Activated T-helper 2 cell treated with anti-CD3 and anti-CD28 coated beads, Interferon-gamma antibody, Interleukin-2, Interleukin-4, amounts not matched to agents 10 μg/mL and 5 μg/mL and 100 μg/mL, durations not matched to agents 14 hours and 24 hours and 36 hours (primary cell): Measurements from ENCODE around the gene PTPRN2. TPM values are rescaled to one million over a fixed set of nuclear protein-coding genes. Genes with fewer than 3 reads are reported as not detected.

Source experiments
- DNase-seq: peaks from one replicate; pipeline ENCODE4 v3.0.0; 2021; ENCODE audit warnings: low spot score
- H3K27ac Mint-ChIP-seq: one replicate; pipeline ENCODE4 v1.8.0; 2021; ENCODE audit warnings: mixed read lengths
- H3K27me3 Mint-ChIP-seq: one replicate; pipeline ENCODE4 v1.8.0; 2021; ENCODE audit warnings: low read depth, mixed read lengths
- H3K36me3 Mint-ChIP-seq: one replicate; pipeline ENCODE4 v1.8.0; 2021; ENCODE audit warnings: low read depth, mixed read lengths
- H3K4me1 Mint-ChIP-seq: one replicate; pipeline ENCODE4 v1.8.0; 2021; ENCODE audit warnings: low read depth, mixed read lengths
- H3K4me3 Mint-ChIP-seq: one replicate; pipeline ENCODE4 v1.8.0; 2021; ENCODE audit warnings: low read depth, mild to moderate bottlenecking, moderate library complexity, mixed read lengths
- H3K9me3 Mint-ChIP-seq: one replicate; pipeline ENCODE4 v1.8.0; 2021; ENCODE audit warnings: mixed read lengths
- intact Hi-C: fragments of 100-400 bp; cut with micrococcal nuclease; formaldehyde crosslinking; loops from one replicate; pipeline ENCODE4 v1.15.1; 2023
- total RNA-seq: library from RNA; stranded (reverse); gene quantifications from 2 replicates; pipeline ENCODE4 v1.2.3, GENCODE V29; 2022

The PTPRN2 gene
- total RNA-seq, 1 donor from 2014 or later = 1.3 TPM

DNA sequence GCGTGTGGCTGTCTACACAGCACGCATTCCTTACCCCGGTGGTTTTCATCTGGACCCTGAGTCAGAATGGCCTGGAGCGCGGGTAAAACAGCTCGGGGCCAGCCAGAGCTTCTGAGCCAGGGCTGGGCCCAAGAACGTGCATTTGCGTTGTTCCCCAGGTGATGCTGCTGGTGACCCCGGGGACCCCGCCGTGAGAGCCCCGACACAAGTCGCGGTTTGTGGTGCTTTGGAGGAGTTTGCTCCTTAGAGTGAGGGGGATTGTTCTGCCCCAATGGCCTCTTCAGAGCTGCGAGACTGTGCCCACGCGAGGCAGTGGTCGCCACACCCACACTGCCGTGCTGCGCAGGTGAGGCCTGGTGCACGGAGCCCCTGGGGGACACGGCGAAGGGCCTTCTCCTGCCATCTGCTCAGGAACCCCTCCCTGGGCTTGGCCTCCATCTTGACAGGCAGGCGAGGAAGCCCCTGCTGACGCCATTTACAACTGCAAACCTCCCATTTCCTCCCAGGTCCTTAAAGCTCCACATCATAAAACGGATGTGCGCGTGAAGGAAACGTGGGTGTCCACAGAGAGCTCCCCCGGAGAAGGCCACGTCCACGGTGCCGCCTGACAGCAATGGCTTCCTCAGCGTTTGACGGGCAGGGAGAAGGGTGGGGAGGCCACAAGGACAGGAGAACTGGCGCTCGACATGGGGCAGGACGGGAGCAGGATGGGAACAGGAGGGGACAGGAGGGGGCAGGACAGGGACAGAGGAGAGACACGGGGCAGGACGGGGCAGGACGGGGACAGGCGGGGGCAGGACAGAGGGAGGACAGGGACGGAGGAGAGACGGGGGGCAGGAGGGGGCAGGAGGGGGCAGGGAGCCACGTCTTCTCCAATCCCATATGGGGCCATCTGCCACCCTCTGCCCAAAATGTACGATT, 773.6 kb downstream of the PTPRN2 start:
- no peaks in the 10 kb centered on the region for H3K36me3 Mint-ChIP-seq
- intact Hi-C loops = no loop called here

DNA sequence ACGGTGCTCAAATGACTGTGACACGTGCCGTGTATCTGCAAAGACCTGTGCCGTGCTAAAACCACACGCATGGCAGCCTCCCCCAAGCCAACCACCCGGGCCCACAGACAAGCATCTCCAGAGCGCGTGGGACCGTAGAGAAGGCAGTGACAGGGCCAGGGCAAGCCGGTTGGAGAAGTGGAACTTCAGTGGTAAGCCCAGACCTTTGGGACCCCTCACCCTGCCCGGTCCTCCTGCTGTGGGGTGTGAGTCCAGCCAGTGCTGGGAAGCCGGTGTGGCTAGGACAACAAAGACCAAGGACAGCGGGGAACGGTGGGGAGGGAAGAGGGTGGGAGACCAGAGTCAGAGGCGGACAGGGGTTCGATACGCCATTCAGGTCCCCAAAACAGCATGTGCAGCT, 774.6 kb downstream of the PTPRN2 start:
- Mint-ChIP-seq H3K27me3 (no peaks in the 10 kb centered on the region), H3K36me3 (no peaks in the 10 kb centered on the region), H3K4me3 (no peak overlapping the region), H3K27ac (no peak overlapping the region), H3K4me1 (no peaks in the 10 kb centered on the region), H3K9me3 (peaks cover 3% of the 10 kb centered on the region)
- intact Hi-C loops = no loop called here
- no peak for DNase-seq

More for the DNA sequence above, 773.6 kb downstream of the PTPRN2 start:
- H3K27me3 Mint-ChIP-seq = no peaks in the 10 kb centered on the region
- H3K4me1 Mint-ChIP-seq = no peaks in the 10 kb centered on the region
- no peak for DNase-seq
- no peak overlapping the region for H3K27ac Mint-ChIP-seq
- H3K9me3 Mint-ChIP-seq = peaks cover 4% of the 10 kb centered on the region
- H3K4me3 Mint-ChIP-seq = no peak overlapping the region

DNA sequence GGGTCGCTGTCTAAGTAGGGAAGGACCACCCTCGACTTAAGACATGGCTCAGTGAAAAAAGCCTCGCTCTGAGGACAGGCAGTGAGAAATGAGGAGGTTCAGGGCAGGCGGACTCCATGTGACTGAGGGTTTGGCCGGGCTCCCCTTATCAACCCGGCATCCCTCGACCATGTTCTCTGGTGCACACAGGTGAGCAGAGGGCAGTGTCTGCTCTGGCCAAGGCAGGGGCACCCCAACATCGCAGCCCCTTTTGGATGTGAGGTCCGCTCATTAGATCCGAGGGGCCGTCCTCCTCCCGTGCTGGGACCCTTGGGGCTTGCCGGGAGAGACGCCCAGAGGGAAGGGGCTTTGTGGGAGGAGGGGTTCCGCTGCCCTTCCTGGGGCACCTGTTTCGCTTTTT, 775.7 kb downstream of the PTPRN2 start:
- Mint-ChIP-seq H3K27me3 (no peaks in the 10 kb centered on the region), H3K4me1 (no peaks in the 10 kb centered on the region), H3K4me3 (no peak overlapping the region), H3K36me3 (no peaks in the 10 kb centered on the region), H3K9me3 (no peaks in the 10 kb centered on the region), H3K27ac (no peak overlapping the region)
- intact Hi-C loops = no loop called here
- no peak for DNase-seq

DNA sequence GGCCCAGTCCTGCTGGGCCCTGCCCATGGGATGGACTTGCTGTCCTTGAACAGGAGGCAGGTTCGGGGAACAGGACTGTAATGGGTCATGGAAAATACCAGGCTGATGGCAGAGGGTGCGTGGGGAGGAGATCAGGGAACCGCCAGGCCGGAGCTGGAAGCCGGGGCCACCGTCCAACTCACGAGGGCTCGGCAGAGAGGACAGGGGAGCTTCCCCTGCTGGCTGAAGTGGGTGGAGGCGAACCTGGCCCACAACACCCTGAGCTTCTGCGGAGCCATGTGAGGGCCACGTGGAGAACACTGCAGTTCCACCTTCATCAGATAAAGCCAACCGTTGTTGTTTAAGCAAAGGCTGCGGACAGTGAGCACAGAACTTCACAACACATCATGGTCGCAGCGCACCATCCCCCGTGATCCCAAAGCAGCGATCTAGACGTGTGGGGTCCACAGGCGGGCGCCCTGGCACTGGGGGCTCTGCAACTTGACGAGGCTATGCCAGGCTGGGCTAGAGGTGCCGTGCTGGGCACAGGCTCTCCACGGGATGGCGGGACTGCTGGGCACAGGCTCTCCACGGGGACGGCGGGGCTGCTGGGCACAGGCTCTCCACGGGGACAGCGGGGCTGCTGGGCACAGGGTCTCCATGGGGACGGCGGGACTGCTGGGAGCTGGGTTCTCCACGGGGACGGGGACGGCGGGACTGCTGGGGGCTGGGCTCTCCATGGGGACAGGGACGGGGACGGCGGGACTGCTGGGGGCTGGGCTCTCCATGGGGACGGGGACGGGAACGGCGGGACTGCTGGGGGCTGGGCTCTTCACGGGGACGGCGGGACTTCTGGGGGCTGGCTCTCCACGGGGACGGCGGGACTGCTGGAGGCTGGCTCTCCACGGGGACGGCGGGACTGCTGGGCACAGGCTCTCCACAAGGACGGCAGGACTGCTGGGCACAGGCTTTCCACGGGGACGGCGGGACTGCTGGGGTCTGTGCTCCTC, 777.5 kb downstream of the PTPRN2 start:
- H3K9me3 Mint-ChIP-seq = no peaks in the 10 kb centered on the region
- H3K27me3 Mint-ChIP-seq = no peaks in the 10 kb centered on the region
- intact Hi-C loops = no loop called here
- H3K27ac Mint-ChIP-seq = no peak overlapping the region
- no peak for DNase-seq
- H3K36me3 Mint-ChIP-seq = no peaks in the 10 kb centered on the region
- H3K4me3 Mint-ChIP-seq = no peak overlapping the region
- no peaks in the 10 kb centered on the region for H3K4me1 Mint-ChIP-seq

DNA sequence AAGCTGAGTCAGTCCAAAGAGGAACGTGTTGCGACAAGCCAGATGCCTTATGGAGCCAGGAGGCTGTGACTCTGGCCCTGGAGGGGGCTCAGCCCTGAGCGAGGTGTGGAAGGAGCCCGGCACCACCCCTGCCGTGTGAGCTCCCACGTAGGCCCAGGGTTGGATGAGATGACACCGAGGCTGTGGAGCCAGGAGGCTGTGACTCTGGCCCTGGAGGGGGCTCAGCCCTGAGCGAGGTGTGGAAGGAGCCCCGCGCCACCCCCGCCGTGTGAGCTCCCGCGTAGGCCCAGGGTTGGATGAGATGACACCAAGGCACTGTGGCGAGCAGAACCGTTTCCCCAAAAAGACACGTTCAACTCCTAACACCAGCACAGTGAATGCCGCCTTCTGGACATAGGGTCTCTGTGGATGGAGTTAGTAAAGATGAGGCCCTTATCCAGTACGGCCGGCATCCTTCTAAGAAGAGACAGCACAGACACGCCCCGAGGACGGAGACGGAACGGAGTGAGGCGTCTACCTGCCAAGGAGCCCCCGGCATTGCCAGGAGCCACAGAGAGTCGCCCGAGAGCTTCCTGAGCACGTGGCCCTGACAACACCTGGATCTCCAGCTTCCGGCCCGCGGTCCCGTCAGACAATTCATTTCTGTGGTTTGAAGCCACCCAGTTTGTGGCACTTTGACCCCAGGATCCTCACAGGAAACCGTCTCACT, 778.3 kb downstream of the PTPRN2 start:
- intact Hi-C loops = no loop called here

DNA sequence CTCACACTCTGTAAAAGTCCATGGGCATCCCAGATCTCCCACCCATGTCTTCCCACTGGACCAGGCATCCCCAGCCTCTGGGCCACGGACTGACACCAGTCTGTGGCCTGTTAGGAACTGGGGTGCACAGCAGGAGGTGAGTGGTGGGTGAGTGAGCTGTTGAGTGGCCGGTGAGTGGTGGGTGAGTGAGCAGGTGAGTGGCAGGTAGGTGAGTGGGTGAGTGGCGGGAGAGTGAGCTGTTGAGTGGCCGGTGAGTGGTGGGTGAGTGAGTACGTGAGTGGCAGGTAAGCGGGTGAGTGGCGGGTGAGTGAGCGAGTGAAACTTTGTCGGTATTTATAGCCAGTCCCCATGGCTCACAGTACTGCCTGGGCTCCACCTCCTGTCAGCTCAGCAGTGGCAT, 779.6 kb downstream of the PTPRN2 start:
- H3K4me1 Mint-ChIP-seq = no peaks in the 10 kb centered on the region
- no peak overlapping the region for H3K4me3 Mint-ChIP-seq
- DNase-seq = no peak
- H3K27ac Mint-ChIP-seq = no peak overlapping the region
- intact Hi-C loops = no loop called here
- no peaks in the 10 kb centered on the region for H3K9me3 Mint-ChIP-seq
- no peaks in the 10 kb centered on the region for H3K36me3 Mint-ChIP-seq
- H3K27me3 Mint-ChIP-seq = no peaks in the 10 kb centered on the region

More for the DNA sequence above, 778.3 kb downstream of the PTPRN2 start:
- H3K27me3 Mint-ChIP-seq = no peaks in the 10 kb centered on the region
- no peak for DNase-seq
- H3K36me3 Mint-ChIP-seq = no peaks in the 10 kb centered on the region
- H3K9me3 Mint-ChIP-seq = no peaks in the 10 kb centered on the region
- H3K4me3 Mint-ChIP-seq = no peak overlapping the region
- H3K4me1 Mint-ChIP-seq = no peaks in the 10 kb centered on the region
- H3K27ac Mint-ChIP-seq = no peak overlapping the region

DNA sequence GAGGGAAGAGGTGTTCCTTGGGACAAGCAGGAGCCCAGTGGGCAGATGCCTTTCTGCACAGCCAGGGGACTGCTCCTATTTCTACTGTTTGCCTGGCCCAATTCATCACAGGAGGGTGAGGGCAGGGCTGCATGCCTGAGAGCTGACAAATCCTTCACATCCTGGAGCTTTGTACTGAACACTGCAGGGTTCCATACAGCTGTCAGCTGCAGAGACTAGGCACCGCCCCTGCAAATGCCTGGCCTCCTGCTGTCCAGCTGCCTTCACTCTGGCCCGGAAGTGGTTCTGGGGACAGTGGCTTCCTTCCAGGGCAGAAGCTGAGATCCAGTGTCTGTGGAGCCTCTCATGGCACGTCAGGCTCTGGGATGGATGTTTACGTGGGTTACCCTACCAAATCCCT, 780.1 kb downstream of the PTPRN2 start:
- no peak for DNase-seq
- intact Hi-C loops = no loop called here
- Mint-ChIP-seq H3K4me1 (no peaks in the 10 kb centered on the region), H3K27ac (no peak overlapping the region), H3K36me3 (no peaks in the 10 kb centered on the region), H3K9me3 (no peaks in the 10 kb centered on the region), H3K27me3 (no peaks in the 10 kb centered on the region), H3K4me3 (no peak overlapping the region)

DNA sequence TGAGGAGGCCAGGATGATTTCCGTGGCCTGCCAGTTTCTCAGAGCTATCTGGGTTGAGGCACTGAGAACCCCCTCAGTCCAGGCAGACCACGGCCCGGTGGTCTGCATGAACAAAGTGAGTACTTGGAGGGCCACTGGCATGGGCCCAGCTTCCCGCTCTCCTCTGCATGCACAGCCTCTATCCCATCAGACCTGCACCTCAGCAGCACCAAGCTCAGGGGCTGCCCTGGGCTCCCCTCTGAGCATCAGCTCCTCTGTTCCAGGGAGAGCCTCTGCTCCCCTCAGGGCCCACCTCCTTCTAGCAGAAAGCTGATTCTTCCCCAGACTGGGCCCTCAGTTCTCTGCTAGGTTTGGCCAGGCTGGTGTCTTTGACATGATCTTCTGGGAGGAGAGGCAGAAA, 780.9 kb downstream of the PTPRN2 start:
- H3K4me3 Mint-ChIP-seq = no peak overlapping the region
- no peaks in the 10 kb centered on the region for H3K9me3 Mint-ChIP-seq
- intact Hi-C loops = no loop called here
- no peak overlapping the region for H3K27ac Mint-ChIP-seq
- no peak for DNase-seq
- no peaks in the 10 kb centered on the region for H3K36me3 Mint-ChIP-seq
- H3K27me3 Mint-ChIP-seq = no peaks in the 10 kb centered on the region
- H3K4me1 Mint-ChIP-seq = no peaks in the 10 kb centered on the region

DNA sequence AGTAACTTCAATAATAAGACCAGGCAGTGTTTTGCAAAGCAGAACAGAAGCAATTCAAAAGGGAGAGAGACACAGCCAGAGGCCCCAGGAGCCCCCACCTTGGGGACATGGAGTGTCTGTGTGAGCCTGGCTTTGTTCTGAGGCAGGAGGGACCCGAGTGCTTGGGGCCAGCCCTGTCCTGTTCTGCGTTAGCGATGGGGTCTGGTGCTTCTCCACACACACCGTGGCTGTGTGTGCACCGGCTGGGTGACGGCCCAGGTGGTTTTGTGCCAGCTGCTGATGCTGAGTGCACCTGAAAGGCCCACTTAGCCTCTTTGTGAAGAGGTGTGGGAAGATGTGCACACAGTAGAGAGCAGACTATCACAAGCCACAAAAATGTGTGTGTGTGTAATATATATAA, 781.9 kb downstream of the PTPRN2 start:
- Mint-ChIP-seq H3K27me3 (no peaks in the 10 kb centered on the region), H3K9me3 (no peaks in the 10 kb centered on the region), H3K27ac (no peak overlapping the region), H3K4me1 (no peaks in the 10 kb centered on the region), H3K4me3 (no peak overlapping the region), H3K36me3 (no peaks in the 10 kb centered on the region)
- DNase-seq = no peak
- intact Hi-C loops = no loop called here

DNA sequence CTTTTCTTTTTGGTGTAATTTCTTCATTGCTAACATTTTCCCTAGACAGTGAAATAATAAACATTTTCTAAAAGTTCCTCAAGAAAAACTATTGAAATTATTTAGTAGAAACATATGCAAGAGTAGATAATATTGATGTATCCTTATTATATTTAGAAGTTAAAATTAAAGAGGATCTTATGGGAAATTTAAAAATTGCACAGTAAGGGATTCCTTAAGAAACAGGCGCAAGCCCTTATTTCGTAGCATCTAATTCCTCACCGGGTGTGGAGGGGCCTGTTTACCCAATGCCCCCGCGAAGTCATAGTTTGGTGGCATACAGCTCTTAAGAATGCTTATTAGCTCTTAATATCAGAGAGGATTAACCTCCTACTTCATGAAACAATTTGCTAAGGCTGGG, 783.7 kb downstream of the PTPRN2 start:
- no peaks in the 10 kb centered on the region for H3K27me3 Mint-ChIP-seq
- no peak overlapping the region for H3K27ac Mint-ChIP-seq
- no peaks in the 10 kb centered on the region for H3K4me1 Mint-ChIP-seq
- DNase-seq = no peak
- intact Hi-C loops = no loop called here
- no peaks in the 10 kb centered on the region for H3K9me3 Mint-ChIP-seq
- no peak overlapping the region for H3K4me3 Mint-ChIP-seq
- no peaks in the 10 kb centered on the region for H3K36me3 Mint-ChIP-seq

DNA sequence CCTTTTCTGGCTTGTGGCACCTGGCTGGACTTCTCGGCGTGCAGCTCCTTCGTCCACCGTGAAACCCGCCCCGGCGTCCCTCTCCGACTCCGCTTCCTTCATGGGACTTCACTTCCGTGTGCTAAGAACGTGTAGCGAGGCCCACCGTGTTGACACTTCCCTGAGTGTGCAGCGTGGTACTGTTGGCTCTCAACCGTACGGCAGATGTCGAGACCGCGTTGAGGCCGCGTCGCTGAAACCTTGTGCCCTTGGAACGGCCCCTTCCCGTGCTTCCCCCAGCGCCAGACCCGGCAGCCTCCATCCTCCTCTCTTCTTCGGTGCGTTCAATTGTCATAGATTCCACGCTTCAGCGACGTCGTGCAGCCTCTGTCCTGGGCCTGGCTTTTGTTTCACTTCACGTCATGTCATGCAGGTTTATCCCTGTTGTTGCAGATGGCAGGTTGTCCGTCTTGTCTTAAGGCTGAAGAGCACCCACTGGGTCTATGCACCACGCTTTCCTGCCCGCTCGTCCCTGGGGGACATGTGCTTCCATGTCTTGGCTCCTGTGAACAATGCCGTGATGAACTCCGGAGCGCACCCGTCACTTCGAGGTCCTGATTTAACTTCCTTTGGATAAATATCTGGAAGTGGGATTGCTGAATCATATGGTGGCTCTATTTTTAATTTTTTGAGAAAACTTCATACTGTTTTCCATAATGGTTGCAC, 785.5 kb downstream of the PTPRN2 start:
- intact Hi-C loops = no loop called here
- Mint-ChIP-seq H3K4me3 (no peak overlapping the region), H3K36me3 (no peaks in the 10 kb centered on the region)

DNA sequence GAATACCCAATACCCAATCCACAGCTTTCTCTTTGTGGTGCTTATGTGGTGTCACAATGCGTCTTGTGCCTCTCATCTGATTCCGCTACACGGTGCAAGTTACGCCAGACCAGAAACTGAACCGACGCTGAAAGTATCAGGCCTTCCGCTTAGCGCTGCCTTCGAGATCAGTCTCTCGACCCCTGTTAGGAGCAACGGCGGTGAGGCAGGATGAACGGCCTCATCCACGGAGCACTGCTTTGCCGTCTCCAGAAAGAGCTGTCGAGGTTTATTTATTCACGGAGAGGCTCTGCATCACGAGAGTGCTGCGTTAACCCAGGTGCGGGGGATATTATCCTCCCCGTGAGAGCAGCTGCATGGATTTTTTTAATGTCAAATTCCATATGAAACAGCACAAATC, 786.5 kb downstream of the PTPRN2 start:
- Mint-ChIP-seq H3K9me3 (no peaks in the 10 kb centered on the region), H3K4me3 (no peak overlapping the region), H3K27ac (no peak overlapping the region), H3K27me3 (no peaks in the 10 kb centered on the region), H3K36me3 (no peaks in the 10 kb centered on the region), H3K4me1 (no peaks in the 10 kb centered on the region)
- intact Hi-C loops = no loop called here
- no peak for DNase-seq

More for the DNA sequence above, 785.5 kb downstream of the PTPRN2 start:
- no peaks in the 10 kb centered on the region for H3K9me3 Mint-ChIP-seq
- no peak for DNase-seq
- no peaks in the 10 kb centered on the region for H3K4me1 Mint-ChIP-seq
- no peak overlapping the region for H3K27ac Mint-ChIP-seq
- H3K27me3 Mint-ChIP-seq = no peaks in the 10 kb centered on the region
